Measurements from ENCODE around the gene CAMK2A. TPM values are rescaled to one million over a fixed set of nuclear protein-coding genes. Genes with fewer than 3 reads are reported as not detected.

The CAMK2A gene
- total RNA-seq, 1 experiment from 2014 or later, result 0.33 TPM

DNA sequence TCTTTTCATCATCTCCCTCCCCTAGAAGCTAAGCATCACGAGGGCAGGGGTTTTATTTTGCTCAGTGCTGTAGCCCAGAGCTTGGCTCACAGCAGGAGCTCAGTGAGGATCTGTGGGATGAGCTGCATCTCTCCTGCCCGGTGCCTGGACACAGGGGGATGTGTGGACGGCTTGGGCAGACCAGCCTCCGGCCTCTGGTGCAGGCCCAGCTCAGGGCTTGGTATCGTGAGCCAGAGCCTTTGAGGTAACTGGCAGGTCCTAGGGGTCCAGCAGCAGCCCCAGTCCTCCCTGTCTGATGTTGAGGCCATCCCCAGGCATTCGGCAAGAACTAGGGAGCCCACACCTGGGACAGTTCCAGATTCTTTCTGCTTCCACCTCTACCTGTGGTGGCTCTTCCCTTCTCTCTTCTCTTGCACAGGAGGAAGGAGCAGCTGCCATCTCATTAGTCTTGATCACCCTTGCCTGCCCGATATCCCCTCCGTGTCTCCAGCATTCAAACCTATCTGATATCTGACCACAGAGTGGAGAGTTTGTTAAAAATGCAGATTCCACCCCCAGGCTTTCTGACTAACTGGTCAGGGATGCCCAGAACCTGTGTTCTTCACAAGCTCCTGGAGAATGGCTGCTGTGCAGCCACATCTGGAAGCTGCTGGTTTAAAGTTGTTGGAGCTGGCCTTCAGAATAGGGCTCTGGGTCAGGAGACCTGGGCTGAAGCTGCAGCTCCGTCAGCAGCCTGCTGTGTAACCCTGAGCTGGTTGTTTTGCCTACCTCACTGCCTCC lies 107.6 kb downstream of the CAMK2A start:
- peaks cover 15 to 20% of the 10 kb centered on the region in 2 experiments for H3K4me1 Mint-ChIP-seq

More for the DNA sequence above, 107.6 kb downstream of the CAMK2A start:
- Histone ChIP-seq H3K27ac (ENCODE audit: insufficient read length, low read depth, low read length) (no peak overlapping the region), H3K79me2 (ENCODE audit: insufficient read depth, low read length) (no peaks in the 10 kb centered on the region), H3K14ac (ENCODE audit: insufficient read depth, low read length) (no peak overlapping the region), H3K4ac (ENCODE audit: low read depth, low read length) (no peak overlapping the region), H2BK5ac (ENCODE audit: insufficient read length, low read length) (no peak overlapping the region), H3K9ac (ENCODE audit: extremely low read depth, insufficient read length, low read length) (no peak overlapping the region), H3K23ac (ENCODE audit: insufficient read length, low read depth, low read length) (no peak overlapping the region), H2BK15ac (ENCODE audit: low read depth, low read length) (no peak overlapping the region), H3K4me1 (ENCODE audit: insufficient read depth, low read length) (peaks cover 5% of the 10 kb centered on the region; the same call in 1 of the 2 replicates), H3K9me3 (ENCODE audit: control insufficient read depth, low read depth, low read length) (no peaks in the 10 kb centered on the region), H4K5ac (ENCODE audit: insufficient read length, low read depth, low read length) (no peak overlapping the region), H2AK5ac (ENCODE audit: insufficient read length, low read length) (no peak overlapping the region), H3K23me2 (ENCODE audit: insufficient read length, low read depth, low read length, poor library complexity, severe bottlenecking) (no peaks in the 10 kb centered on the region), H4K8ac (replicated peaks; ENCODE audit: insufficient read length, low read depth, low read length) (no peak overlapping the region), H4K91ac (ENCODE audit: insufficient read length, low read depth, low read length) (no peak overlapping the region), H2BK20ac (ENCODE audit: low read depth, low read length, poor library complexity, severe bottlenecking) (no peak overlapping the region), H3T11ph (ENCODE audit: low read length) (no peak overlapping the region), H3K56ac (ENCODE audit: insufficient read length, low read depth, low read length) (no peak overlapping the region), H2AFZ (ENCODE audit: low read length) (no peak overlapping the region), H3K18ac (ENCODE audit: insufficient read length, low read depth, low read length) (no peak overlapping the region), H4K20me1 (ENCODE audit: control insufficient read depth, insufficient read depth, insufficient read length) (no peaks in the 10 kb centered on the region), H3K4me2 (ENCODE audit: insufficient read depth, insufficient read length, low read length) (no peak overlapping the region), H2BK12ac (ENCODE audit: insufficient read length, low read depth, low read length) (no peak overlapping the region), H2BK120ac (ENCODE audit: low read depth, low read length, poor library complexity, severe bottlenecking) (no peak overlapping the region), H3K79me1 (ENCODE audit: insufficient read depth, low read depth, low read length, poor library complexity, severe bottlenecking) (no peaks in the 10 kb centered on the region), H3K27me3 (ENCODE audit: insufficient read depth, low read length) (peaks cover 4% of the 10 kb centered on the region; the same call in 1 of the 2 replicates)
- DNase-seq, result no peak
- H3K4me3 Mint-ChIP-seq, result no peak overlapping the region
- WGBS (ENCODE audit: extremely low coverage, insufficient read length, low lambda C conversion rate), result no CpG with 5 or more reads among the region's 9 CpGs
- TF ChIP-seq, protein P1, sequence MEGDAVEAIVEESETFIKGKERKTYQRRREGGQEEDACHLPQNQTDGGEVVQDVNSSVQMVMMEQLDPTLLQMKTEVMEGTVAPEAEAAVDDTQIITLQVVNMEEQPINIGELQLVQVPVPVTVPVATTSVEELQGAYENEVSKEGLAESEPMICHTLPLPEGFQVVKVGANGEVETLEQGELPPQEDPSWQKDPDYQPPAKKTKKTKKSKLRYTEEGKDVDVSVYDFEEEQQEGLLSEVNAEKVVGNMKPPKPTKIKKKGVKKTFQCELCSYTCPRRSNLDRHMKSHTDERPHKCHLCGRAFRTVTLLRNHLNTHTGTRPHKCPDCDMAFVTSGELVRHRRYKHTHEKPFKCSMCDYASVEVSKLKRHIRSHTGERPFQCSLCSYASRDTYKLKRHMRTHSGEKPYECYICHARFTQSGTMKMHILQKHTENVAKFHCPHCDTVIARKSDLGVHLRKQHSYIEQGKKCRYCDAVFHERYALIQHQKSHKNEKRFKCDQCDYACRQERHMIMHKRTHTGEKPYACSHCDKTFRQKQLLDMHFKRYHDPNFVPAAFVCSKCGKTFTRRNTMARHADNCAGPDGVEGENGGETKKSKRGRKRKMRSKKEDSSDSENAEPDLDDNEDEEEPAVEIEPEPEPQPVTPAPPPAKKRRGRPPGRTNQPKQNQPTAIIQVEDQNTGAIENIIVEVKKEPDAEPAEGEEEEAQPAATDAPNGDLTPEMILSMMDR (conservative IDR thresholded peaks at IDR 0.05), result no peak
- peaks cover 67% of the 10 kb centered on the region for H3K27me3 Mint-ChIP-seq (ENCODE audit: low read depth)
- no peaks in the 10 kb centered on the region; a peak in 1 of 7 replicates for H3K36me3 Mint-ChIP-seq (ENCODE audit: insufficient read depth in 1 of 3, low read depth in 3 of 3)
- no peaks in the 10 kb centered on the region; a peak in 1 of 5 replicates for H3K9me3 Mint-ChIP-seq
- H3K27ac Mint-ChIP-seq, result peak overlapping the region in 1 of 3 experiments; percentile 24; a peak in 1 of 7 replicates

Measured in H9 (cell line).